GM12864 (cell line): ENCODE results near the gene TMCO1.
"Not testable (repeated sequence)": the region's sequence is repeated elsewhere in the genome, so short reads cannot be mapped to it uniquely, and the experiment has no call there.

Experiments
- DNase-seq: peaks from one replicate; pipeline ENCODE4 v3.0.0-alpha.2; 2011; ENCODE audit warnings: low read depth
- H3K4me3 ChIP-seq: 2 replicates; pipeline ENCODE4 v1.5.1; 2011; ENCODE audit warnings: mild to moderate bottlenecking, low read depth, low read length, control low read depth
- TF ChIP-seq, protein P1 (sequence below): IDR thresholded peaks from 2 replicates; pipeline ENCODE4 v1.5.1; 2011; ENCODE audit warnings: low read depth, mild to moderate bottlenecking, moderate library complexity, low read length, control low read depth, inconsistent platforms; ENCODE audit errors: missing control alignments

Gene TMCO1

GRCh38 chr1:165747632-165748447 lies 20.8 kb downstream of the TMCO1 start:
- TF ChIP-seq, protein P1, sequence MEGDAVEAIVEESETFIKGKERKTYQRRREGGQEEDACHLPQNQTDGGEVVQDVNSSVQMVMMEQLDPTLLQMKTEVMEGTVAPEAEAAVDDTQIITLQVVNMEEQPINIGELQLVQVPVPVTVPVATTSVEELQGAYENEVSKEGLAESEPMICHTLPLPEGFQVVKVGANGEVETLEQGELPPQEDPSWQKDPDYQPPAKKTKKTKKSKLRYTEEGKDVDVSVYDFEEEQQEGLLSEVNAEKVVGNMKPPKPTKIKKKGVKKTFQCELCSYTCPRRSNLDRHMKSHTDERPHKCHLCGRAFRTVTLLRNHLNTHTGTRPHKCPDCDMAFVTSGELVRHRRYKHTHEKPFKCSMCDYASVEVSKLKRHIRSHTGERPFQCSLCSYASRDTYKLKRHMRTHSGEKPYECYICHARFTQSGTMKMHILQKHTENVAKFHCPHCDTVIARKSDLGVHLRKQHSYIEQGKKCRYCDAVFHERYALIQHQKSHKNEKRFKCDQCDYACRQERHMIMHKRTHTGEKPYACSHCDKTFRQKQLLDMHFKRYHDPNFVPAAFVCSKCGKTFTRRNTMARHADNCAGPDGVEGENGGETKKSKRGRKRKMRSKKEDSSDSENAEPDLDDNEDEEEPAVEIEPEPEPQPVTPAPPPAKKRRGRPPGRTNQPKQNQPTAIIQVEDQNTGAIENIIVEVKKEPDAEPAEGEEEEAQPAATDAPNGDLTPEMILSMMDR, result no peak
- DNase-seq, result no peak
- no peak overlapping the region for H3K4me3 ChIP-seq

DNA sequence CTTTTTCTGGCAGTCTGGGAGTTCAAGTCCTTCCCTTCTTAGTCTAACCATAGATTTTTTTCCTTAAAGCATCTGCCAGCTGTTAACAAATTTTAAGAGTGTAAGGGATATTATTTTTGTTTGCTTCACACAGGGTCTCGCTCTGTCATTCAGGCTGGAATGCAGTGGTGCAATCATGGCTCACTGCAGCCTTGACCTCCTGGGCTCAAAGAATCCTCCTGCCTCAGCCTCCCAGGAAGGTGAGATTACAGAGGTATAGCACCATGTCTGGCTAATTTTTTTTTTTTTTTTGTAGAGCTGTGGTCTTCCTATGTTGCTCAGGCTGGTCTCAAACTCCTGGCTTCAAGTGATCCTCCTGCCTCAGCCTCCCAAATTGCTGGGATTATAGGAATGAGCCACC lies 23.8 kb downstream of the TMCO1 start:
- not testable (repeated sequence) for DNase-seq, H3K4me3 ChIP-seq

DNA sequence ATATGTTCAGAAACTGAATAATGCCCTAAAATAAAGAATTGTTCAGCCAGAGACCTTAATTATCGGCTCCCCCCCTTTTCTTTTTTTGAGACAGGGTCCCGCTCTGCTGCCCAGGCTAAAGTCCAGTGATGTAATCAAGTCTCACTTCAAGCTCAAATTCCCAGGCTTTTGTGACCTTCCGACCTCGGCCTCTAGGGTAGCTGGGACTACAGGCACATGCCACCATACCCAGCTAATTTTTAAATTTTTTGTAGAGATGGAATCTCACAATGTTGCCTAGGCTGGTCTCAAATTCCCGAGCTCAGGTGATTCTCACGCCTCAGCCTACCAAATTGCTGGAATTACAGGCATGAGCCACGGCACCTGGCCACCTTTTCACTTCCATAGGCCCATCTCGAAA lies 26.5 kb downstream of the TMCO1 start:
- TF ChIP-seq, protein P1, result no peak
- DNase-seq, result no peak
- H3K4me3 ChIP-seq, result no peak overlapping the region

GRCh38 chr1:165738794-165739193 lies 29.9 kb downstream of the TMCO1 start:
- no peak overlapping the region for H3K4me3 ChIP-seq
- DNase-seq, result peak; percentile 50
- TF ChIP-seq, protein P1, result no peak

GRCh38 chr1:165737196-165737595 lies 31.5 kb downstream of the TMCO1 start:
- TF ChIP-seq, protein P1, result no peak
- H3K4me3 ChIP-seq, result no peak overlapping the region
- no peak for DNase-seq

- no peak overlapping the region for H3K4me3 ChIP-seq
- no peak for DNase-seq
- TF ChIP-seq, protein P1, result no peak
Observed at GRCh38 chr1:165734906-165735305, 33.8 kb downstream of the TMCO1 start.

DNA sequence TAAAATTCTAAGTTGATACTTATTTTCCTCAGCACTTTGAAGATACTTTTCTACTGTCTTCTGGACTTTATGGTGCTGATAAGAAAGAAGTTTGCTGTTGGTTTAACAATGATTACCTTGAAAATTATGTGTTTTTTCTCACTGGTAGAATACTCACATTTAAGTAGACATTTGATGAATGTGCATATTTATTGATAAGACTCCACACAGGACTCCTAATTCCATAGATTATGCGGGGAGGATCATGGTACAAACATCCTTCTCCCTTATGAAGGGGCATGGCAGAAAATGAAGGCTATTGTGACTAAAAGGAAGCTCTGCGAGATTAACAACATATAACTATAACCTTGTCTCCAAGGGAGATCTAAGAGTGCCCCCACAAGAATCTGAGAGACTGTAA lies 41.8 kb downstream of the TMCO1 start:
- DNase-seq, result no peak
- TF ChIP-seq, protein P1, result no peak
- H3K4me3 ChIP-seq, result no peak overlapping the region
